ENCODE results near the gene ACAP1. TPM values are rescaled to one million over a fixed set of nuclear protein-coding genes. Genes with fewer than 3 reads are reported as not detected.

The ACAP1 gene
- total RNA-seq, 1 experiment from 2014 or later = 2.7 TPM

DNA sequence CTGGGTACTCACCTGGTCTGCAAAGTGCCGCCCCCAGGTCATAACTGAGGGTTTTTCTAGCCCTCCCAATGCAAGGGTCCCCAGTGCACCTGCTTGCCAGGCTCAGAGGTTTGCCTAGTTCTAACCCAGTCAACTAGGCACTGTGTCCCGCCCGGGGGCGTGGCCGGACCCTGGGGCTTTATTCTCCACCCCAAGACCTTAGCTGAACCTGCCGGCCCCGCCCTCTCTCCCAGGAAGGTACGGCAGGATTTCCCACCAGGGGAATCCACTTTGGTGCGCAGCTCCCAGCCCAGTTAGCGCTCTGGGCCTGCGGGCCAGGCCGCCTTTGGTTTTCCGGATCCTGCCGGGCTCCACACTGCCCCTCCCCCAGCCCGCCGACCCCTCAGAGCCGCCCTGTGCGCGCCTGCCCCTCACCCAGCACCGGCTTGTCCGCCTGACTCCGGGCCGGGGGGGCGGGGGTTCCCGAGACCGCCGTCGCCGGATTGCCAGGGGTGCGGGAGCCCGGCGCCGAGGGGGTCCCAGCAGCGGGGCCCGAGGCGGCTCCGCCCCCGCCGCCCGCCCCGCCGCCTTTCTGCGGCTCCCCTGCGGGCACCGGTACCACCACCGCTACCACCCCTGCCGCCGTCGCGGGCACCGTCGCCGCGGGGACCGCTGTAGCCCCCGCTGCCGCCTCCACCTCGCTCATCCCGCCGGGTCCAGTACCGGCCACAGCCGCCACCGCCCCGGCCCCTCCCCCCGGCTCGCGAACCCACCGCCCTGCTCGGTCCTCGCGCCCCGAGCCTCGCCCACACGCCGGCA lies 42.3 kb upstream of the ACAP1 start:
- no TSS peak for BruUV-seq (replicated peaks)
- intact Hi-C loops (cut with micrococcal nuclease; ENCODE audit: unreplicated experiment) (no loop called here), in situ Hi-C loops (cut with HindIII; ENCODE audit: low pct_unique_long_range_greater_than_20kb, low sequenced_read_pairs) (no loop called here)
- Histone ChIP-seq H3K27ac (ENCODE audit: low read length) (peak overlapping the region; percentile 44; the same call in 1 of the 2 replicates), H3K27me3 (ENCODE audit: control insufficient read depth, insufficient read depth, low read length) (no peaks in the 10 kb centered on the region), H3K4me1 (ENCODE audit: control insufficient read depth, insufficient read depth, low read length) (peaks cover 17% of the 10 kb centered on the region), H3K9me3 (ENCODE audit: control insufficient read depth, insufficient read depth, low read depth, low read length) (no peaks in the 10 kb centered on the region), H3K4me3 (ENCODE audit: low read depth in 2 of 2, low read length in 2 of 2) (peak overlapping the region; percentile 33 to 38), H3K36me3 (ENCODE audit: control insufficient read depth, insufficient read depth, low read length) (no peaks in the 10 kb centered on the region)
- TF ChIP-seq, protein P1, sequence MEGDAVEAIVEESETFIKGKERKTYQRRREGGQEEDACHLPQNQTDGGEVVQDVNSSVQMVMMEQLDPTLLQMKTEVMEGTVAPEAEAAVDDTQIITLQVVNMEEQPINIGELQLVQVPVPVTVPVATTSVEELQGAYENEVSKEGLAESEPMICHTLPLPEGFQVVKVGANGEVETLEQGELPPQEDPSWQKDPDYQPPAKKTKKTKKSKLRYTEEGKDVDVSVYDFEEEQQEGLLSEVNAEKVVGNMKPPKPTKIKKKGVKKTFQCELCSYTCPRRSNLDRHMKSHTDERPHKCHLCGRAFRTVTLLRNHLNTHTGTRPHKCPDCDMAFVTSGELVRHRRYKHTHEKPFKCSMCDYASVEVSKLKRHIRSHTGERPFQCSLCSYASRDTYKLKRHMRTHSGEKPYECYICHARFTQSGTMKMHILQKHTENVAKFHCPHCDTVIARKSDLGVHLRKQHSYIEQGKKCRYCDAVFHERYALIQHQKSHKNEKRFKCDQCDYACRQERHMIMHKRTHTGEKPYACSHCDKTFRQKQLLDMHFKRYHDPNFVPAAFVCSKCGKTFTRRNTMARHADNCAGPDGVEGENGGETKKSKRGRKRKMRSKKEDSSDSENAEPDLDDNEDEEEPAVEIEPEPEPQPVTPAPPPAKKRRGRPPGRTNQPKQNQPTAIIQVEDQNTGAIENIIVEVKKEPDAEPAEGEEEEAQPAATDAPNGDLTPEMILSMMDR (IDR thresholded peaks at IDR 0.05) = no peak
- TF ChIP-seq POLR2AphosphoS5 (IDR thresholded peaks at IDR 0.05; ENCODE audit: low read depth, low read length) = no peak
- TF ChIP-seq, protein P2, sequence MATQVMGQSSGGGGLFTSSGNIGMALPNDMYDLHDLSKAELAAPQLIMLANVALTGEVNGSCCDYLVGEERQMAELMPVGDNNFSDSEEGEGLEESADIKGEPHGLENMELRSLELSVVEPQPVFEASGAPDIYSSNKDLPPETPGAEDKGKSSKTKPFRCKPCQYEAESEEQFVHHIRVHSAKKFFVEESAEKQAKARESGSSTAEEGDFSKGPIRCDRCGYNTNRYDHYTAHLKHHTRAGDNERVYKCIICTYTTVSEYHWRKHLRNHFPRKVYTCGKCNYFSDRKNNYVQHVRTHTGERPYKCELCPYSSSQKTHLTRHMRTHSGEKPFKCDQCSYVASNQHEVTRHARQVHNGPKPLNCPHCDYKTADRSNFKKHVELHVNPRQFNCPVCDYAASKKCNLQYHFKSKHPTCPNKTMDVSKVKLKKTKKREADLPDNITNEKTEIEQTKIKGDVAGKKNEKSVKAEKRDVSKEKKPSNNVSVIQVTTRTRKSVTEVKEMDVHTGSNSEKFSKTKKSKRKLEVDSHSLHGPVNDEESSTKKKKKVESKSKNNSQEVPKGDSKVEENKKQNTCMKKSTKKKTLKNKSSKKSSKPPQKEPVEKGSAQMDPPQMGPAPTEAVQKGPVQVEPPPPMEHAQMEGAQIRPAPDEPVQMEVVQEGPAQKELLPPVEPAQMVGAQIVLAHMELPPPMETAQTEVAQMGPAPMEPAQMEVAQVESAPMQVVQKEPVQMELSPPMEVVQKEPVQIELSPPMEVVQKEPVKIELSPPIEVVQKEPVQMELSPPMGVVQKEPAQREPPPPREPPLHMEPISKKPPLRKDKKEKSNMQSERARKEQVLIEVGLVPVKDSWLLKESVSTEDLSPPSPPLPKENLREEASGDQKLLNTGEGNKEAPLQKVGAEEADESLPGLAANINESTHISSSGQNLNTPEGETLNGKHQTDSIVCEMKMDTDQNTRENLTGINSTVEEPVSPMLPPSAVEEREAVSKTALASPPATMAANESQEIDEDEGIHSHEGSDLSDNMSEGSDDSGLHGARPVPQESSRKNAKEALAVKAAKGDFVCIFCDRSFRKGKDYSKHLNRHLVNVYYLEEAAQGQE (IDR thresholded peaks at IDR 0.05; ENCODE audit: insufficient read depth in 1 of 2, low read depth in 2 of 2, low read length in 1 of 2) = no peak
- no peak for TF ChIP-seq SIN3A (IDR thresholded peaks at IDR 0.05; ENCODE audit: borderline replicate concordance, insufficient read depth, low read depth, low read length)
- no peak for TF ChIP-seq TCF7L2 (IDR thresholded peaks at IDR 0.05; ENCODE audit: low read depth, low read length)
- ChIA-PET POLR2A (interaction anchor here (0.5 kb wide), 1 partner anchor 14 kb away, joined by 3 read pairs; no protein-coding TSS in a partner anchor), CTCF (no interaction called here)
- DNase-seq (ENCODE audit: low read depth, low spot score) = no peak
- peak; percentile 4; the same call in 1 of the 2 replicates for ATAC-seq

GRCh38 chr17:7294614-7295153 lies 41.6 kb upstream of the ACAP1 start, which contains the start of gene YBX2:
Gene YBX2 (minus strand): TSS chr17:7294639. CDS start chr17:7294500, 139 bp downstream.
- ChIA-PET POLR2A (no interaction called here), CTCF (no interaction called here)
- Histone ChIP-seq H3K9me3 (ENCODE audit: control insufficient read depth, insufficient read depth, low read depth, low read length) (no peaks in the 10 kb centered on the region), H3K36me3 (ENCODE audit: control insufficient read depth, insufficient read depth, low read length) (no peaks in the 10 kb centered on the region), H3K4me1 (ENCODE audit: control insufficient read depth, insufficient read depth, low read length) (peaks cover 17% of the 10 kb centered on the region), H3K27ac (ENCODE audit: low read length) (peak within 1 kb of the TSS; percentile 68), H3K4me3 (ENCODE audit: low read depth in 2 of 2, low read length in 2 of 2) (peak within 1 kb of the TSS; percentile 41 to 56), H3K27me3 (ENCODE audit: control insufficient read depth, insufficient read depth, low read length) (no peaks in the 10 kb centered on the region)
- ATAC-seq (peak; percentile 89), DNase-seq (ENCODE audit: low read depth, low spot score) (no peak)
- no peak for TF ChIP-seq POLR2AphosphoS5 (IDR thresholded peaks at IDR 0.05; ENCODE audit: low read depth, low read length)
- TF ChIP-seq, protein P2 (IDR thresholded peaks at IDR 0.05; ENCODE audit: insufficient read depth in 1 of 2, low read depth in 2 of 2, low read length in 1 of 2) = no peak
- TF ChIP-seq TCF7L2 (IDR thresholded peaks at IDR 0.05; ENCODE audit: low read depth, low read length) = no peak
- 0 out of 2 replicates have a peak, but pooled peaks have one; percentile 39 for TF ChIP-seq SIN3A (IDR thresholded peaks at IDR 0.05; ENCODE audit: borderline replicate concordance, insufficient read depth, low read depth, low read length)
- TF ChIP-seq, protein P1 (IDR thresholded peaks at IDR 0.05) = no peak
- in situ Hi-C loops (cut with HindIII; ENCODE audit: low pct_unique_long_range_greater_than_20kb, low sequenced_read_pairs) = no loop called here
- intact Hi-C loops (cut with micrococcal nuclease; ENCODE audit: unreplicated experiment) = no loop called here
- BruUV-seq (replicated peaks) = no TSS peak
